IPS DF 4.7 (cell line): ENCODE data around the gene ZNF423.

Experiments
- DNase-seq: peaks from one replicate; pipeline ENCODE4 v3.0.0-alpha.2; 2013; ENCODE audit warnings: low spot score; ENCODE audit errors: extremely low read depth

ZNF423 gene

DNA sequence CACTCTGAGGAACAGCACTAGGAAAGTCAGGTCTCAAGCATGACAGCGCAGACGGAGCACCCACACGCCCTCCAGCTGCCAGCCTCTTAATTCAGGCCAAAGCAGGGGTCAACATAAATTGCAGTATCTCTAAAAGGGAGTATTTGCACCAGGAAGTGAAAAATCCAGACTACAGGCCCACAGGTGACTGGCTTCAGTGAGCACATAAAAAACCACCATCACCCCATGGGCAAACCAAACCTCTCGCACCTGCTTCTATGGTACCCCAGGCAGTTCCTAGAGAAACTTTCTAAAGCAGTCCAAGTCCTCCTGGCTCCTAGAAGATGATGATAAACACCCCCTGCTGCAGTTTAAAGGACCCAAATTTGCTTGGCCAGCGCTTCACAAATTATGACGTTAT is 129.8 kb downstream of the ZNF423 start:
- DNase-seq: no peak

DNA sequence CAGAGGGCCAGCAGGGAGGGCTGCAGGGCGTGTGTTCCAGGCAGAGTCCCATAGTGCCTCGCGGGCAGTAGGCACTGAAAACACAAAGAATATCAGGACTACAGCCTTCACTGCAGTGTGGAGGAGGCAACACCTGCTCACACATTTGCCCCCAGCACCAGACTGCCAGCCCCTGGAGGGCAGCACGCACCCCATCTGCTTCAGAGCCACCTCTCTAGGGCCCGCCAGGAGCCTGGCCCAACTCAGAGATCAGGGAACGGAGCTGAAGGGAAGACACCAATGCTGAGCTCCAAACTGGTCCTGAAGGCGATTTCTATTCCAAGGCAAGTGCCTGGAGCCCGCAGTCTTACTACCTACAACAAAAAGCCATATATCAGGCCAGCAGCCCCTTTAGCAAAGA is 130.3 kb downstream of the ZNF423 start:
- DNase-seq: no peak

DNA sequence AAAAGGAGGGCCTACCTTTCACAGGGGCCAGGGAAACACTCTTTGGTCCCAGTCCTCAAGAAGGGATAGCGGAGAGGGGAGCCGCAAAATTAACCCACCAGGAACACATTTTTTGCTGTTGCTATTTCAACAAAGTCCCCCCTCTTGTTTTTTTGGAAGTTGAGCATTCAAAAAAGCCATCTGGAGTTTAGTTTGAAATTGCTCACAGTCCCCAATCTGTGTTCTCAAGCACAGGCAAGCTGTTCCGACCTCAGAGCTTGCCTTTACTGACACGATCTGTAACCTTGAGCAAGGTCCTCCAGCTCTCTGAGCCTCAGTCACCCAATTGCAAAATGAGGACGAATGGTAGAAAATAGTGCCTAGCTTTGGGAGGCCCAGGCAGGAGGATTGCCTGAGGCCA is 131.1 kb downstream of the ZNF423 start:
- no peak for DNase-seq

DNA sequence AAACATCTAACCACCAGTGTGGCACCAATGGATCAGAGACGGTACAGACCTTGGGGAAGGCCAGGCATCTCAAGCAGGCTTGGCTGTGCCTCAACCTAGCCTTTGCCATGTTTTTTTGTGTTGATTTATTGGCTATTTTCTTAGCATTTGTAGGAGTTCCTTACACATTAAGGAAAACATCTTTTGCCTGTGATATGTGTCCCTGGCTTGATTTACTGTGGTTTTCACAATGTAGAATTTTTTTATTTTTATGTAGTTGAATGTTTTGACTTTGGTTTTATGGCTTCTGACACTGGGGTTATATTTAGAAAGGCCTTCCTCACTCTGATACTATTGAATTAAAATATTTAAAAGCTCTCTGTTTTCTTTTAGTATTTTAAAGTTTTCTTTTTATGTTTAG is 132.6 kb downstream of the ZNF423 start:
- no peak for DNase-seq

DNA sequence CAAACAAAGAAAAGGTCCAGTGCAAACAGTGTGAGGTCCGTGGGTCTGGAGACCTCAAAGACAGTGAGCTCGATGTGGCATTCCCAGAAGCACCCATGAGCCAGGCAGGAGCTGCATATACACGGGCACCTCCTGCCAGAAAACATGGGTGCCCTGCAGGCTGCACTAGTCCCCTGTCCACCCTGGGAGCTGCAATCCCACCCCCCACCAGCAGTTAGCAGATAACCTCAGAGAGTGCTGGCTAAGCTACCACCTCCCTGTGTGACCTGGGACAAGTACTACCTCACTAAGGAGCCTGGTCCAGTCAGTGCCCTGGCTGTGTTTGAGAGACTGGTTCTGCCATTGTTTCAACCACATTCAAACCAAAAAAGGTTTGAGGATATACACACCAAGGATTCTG is 135.7 kb downstream of the ZNF423 start:
- DNase-seq: no peak

DNA sequence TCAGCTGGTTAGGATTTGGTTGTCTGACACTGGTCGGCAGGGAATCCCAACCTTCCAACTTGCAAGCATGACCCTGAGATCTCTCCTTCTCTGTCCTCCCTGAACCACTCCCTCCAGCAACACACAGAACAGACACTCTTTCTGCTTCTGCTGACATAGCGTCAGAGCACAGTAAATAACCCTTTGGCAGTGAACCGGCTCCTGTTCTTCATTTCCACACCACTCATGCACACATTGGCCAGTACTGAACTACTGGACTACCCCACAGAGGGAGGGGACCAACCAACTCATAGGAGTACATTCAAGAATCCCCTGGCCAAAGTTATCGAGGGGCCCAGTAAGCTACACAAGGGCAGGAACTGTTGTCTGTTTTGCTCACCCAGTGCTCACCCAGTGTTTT is 138.2 kb downstream of the ZNF423 start:
- no peak for DNase-seq

DNA sequence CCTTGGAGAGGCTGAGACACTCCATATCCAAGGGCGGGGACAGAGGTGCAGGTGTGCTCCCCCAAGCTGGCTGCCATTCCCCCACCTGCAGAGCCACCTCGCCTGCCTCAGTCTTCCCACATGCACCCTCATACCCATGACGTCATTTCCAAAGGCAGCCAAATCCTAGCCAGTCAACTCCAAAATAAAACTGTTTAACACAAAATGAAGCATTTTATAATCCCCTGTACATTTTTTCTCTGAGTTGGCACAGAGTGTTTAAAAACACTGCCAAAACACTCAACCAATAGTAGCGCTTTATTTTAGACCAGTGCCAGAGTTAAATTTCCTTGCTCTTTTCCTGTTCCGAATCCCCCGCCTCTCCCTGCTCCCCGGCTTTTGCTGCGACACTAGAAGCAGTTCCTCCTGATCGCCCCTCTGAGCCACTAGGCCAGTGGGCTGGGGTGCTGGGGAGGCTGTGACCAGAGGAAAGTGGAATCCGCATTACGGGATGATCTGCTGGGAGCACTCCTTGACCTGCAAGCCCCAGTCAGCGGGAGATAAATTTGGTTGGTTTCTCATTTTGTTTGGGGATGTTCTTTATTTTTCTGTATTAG is 139.5 kb downstream of the ZNF423 start:
- DNase-seq: no peak

DNA sequence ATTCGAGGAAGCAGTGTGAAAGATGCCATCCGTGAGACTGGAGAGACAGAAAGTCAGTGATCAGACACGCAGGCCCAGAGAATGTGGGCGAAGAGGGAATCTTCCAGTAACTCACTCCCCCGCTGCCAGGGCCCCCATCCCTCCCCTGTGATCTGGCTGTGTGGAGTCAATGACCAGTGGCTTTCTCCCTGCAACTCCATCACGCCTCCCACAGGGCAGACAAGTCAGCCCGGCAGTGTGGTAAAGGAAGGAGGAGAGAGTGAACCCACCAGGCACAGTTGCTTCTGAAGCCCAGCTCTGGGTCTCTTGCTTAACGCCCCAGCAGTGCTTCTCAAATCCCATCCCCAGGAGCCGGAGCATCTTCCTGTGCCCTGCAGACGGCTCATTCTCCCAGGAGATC is 142.1 kb downstream of the ZNF423 start:
- no peak for DNase-seq

DNA sequence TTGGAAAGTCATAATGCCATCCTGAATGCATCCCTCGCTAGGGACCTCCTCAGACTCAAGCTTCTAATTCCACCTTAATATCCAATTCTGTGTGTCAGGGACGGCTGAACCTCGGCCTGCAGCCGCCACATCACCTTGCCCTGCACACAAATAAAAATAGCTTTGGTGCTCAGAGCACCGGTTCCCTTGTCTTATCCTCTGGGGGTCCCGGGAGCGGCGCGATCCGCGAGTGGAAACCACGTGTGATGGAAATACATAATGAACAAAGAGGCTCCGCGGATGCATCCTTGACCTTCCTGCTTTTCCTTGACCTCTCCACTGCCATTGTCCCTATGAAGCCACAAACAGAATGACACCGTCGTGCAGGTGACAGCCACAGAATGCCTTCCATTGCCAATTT is 143.4 kb downstream of the ZNF423 start:
- DNase-seq: no peak

DNA sequence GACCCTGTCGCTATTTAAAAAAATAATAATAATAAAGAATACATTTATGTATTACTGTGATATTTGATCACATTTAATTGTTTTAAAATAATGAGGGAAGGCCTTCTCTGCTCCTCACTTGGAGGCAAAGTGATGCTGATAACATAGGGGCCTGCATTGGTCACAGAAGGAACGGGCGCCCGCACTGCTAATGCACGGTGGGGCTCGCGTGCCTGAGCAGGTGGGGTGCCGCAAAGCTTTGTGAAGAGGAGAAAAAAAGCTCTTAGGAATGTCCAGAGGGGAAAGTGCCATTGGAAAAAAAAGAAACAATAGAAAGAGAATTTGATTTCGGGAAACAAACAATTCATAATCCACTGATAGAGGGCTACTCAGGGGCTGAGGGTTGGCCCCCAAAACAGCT is 143.8 kb downstream of the ZNF423 start:
- DNase-seq: no peak

DNA sequence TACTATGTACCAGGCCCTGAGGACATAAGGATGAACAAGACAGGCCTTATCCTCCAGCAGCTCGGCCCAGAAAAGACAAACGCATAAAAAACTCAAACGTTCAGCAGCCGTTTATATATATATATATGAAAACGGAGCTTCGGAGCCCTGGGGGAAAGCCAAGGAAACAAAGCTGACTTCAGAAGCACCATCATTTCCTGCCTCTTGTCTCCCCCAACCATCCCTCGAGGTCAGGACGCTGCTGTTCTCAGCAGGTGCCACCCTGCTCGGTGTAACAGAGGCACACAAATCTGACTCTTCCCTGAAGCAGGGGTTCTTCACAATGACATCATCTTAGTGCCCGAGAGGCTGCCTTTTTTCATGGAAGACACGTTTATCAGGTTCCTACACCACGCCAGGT is 146.9 kb downstream of the ZNF423 start:
- no peak for DNase-seq

DNA sequence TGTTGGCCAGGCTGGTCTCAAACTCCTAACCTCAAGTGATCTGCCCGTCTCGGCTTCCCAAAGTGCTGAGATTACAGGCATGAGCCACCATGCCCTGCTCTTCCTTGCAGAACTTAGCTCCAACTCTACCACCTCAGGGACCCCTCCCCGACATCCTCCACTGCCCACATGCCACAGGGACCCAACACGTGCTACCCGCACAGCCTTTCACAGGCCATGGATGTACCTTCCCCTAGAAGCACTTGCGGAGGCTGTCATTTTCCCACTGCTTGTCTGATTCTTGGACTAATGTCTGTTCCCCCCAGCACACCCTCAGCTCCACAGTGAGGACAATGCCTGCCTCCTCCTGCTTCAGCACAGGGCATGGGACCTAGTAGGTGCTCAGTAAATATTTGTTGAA is 147.4 kb downstream of the ZNF423 start:
- no peak for DNase-seq

DNA sequence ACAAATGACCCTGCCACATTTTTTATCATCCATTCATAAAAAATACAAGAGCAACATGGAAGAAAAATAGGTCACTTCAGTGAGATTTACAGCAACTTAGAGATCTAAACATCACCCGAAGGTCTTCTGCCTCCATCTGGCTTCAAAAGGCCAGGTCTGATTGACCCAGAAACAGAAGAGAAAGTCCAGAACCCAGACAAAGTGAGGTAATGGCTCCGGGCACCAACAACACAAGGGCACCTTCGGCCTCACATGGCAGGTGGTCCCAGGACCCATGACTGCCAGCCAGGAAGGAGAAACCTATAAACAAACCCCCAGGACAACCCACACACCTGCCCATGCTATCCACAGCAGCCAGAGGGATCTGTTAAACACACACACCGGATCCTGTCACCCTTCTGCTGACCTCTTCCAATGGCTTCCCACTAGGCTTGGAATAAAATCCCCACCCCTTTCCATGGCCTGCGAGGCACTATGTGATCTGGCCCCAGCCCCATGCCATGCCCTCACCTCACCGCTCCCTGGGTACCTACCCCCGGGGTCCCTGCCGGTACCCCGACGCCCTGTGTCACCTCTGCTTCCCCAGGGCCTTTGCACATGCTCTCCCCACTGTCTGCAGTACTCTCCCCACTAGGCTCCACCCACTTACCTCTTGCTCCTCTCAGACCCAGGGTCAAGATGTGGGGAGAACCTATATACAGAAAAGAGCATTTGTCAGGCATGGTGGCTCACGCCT is 149.1 kb downstream of the ZNF423 start:
- no peak for DNase-seq

DNA sequence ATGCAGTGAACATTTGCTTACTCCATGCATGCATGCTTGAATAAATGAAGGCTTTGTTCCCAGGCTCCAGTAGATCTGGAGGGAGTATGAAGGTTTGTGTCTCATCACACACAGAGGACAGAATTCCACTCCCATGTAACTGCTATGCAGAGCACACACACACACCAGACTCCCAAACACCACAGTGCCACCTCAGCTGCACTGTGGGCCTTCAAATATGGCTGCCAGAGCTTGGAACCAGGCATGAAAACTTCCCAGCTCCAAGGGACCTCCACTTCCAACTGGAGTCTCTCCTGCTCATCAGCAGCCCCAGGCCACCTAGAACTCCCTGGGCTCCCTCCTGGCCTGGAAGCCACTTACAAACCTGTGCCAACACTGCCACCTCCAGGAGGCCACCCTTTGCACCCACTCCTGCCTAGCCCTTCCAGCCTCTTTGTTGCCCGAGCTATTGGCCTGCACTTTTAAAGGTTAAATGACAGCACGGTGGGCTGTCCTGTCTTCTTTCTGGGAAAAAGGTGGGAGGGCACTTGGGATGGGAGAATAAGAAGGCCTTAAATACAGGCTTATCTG is 151.2 kb downstream of the ZNF423 start:
- DNase-seq: no peak

DNA sequence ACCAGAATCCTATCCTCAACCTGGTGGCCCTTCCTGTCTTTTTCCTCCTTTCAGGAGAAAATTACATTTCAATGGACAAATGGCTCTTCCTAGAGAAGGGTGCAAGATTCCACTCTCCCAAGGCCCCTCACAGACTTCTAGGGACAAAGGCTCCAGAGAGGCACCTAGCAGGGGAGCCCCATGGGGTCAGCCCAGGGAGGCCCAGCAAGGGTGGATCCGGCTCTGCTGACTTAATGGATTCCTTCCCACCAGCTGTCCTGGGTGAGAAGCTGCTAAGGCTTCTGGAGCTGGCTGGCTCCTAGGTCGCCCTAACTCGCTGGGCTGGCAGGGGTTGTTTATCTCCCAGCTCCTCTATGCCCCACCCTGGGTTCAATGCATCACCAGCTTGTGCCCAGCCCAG is 152.4 kb downstream of the ZNF423 start:
- no peak for DNase-seq

DNA sequence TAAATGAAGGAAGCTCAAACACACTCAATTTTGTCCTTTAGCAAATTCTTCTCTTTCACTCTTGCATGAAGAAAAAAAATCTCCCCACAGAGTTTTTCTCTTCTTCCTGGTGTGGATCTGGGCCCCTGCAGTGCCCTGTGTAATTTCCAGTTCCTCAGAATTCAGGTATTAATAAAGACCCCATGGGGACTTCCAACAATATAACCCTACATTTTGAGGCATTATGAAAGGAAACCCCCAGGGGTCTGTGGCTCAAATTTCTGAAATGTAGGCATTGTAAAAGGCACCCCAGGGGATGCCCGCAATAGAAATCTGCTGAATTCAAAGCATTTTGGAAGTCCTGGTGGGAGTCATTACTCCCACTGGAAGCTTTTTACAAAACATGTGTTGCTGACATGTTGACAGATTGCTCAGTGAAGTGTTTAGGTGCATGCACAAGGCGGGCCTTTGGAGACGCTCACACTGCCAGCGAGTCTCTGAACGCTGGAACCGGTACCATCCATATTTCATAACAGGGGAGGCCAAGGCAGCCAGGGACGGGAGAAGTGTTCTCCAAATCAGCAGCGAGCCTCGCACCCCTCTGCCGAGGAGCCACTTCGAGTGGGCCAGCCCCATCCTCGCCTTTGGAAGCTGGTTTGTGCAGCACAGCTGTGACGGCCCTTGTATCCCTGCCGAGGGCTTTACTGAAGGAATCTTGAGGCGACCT is 154.0 kb downstream of the ZNF423 start:
- no peak for DNase-seq

DNA sequence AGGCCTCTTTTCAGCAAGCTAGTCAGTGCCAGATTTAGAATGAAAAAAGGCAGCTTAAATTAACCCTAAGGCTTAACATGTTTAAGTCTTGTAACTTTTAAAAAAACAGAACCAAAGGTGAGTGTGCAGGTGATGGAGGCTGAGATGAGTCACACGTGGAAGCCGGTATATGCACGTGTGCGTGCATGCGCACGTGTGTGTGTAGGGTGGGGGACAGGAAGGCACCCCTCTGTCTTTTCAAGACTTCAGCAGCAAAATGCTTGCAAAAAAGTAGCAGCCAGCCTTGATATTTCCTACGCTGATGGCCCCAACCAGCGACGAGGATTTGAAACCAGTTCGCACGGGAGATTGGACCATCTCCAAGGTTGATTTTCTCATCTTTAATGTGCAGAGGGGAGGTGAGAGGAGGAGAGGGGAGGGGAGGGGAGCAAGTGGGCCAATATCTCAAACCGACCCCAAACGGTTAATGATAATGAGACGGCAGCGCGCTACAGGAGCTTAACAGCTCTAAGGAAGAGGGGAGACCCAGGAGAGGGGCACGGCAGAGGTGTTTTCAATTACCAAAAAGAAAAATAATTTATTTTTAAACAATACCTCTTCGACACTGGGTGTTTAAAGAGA is 154.7 kb downstream of the ZNF423 start:
- DNase-seq: no peak

DNA sequence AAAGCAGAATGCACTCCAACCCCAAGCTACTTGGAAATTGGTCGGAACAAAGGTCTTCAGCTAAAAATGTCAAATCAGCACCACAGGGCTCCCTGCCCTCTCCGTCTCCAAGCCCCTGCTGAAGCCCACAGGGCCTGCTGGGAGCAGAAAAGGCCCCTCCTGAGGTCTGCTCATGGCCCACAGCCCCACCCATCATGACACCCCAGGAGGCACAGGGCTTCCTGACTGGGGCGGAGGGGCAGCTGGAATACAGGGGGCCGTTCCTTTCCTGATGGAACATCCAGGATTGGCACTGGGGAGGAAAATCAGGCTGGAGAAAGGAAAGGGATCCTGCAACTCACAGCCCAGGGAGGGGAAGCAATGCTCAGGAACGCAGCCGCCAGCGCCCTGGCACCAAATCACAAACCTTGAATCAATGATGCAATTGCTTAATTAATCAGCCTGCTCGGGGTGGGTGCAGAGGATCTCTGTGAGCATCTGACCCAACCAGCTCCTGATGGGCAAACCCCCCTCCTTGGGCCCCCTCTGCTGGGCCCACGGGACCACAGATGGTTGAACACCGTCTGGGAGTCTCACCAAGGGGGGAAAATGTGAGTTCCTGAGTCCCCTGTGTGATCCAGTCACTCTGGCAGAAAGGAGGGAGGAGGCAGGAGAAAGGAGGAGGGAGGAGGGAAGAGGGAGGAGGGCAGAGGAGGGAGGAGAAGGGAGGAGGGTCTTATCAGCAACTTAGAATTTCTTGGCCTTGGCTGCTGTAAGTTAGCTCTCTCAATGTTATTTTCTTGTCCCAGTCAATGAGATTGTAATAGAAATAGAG is 155.5 kb downstream of the ZNF423 start:
- DNase-seq: no peak

DNA sequence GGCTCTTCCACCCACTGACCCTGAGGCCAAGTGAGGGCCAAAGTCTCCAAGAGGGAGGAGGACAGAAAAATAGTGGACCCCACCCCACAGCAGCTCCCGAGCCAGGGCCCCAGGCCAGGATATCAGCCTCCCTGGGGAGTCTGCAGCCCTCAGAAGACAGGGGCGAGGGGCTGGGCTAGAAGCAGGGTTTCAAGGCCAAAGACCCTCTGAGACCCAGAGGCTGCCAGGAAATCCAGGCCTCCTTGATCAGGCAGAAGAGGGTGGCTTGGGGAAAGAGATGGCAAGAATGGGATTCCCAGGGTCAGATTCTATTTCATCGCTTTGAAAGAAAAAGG is 156.1 kb downstream of the ZNF423 start:
- no peak for DNase-seq

DNA sequence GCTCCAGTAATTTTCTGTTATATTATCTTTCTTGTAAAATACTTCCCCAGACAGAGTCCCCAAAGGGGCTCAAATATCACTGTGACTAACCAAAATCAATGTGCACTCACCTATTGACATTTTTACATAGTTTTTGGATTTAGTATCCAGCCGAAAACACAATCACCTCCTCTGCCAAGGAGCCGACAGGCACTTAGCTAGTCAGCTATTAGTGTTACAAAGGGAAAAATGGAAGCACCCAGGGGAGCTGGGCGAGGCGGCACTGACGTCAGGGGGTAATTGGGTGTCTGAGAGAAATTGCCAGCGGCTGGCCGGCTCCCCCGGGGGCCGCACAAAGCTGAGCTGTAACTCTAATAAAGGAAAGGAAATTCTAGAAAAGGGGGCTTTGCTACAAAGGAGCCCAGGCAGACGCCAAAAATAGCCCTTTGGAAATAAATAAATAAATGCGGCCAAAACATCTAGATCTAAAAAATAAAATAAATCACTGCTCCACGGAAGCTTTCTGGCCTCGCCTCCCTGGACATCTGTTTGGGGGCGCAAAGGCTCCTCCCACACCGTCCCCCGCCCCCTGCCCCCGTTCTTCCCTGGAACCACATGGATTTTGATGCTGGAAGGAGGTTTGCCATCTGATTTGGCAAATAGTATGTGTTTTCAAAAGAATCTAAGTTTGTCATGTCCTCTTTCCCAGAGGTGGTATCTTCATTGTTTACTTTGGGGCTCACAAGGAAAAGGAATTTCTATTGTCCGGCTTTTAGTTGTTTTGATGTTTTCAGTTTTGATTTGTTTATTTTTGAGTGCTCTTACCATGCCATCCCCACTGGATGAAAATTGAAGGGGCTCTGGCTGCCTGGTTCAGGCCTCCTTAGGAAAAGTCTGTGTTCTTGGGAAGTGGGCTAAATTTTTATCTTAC is 156.7 kb downstream of the ZNF423 start:
- DNase-seq: no peak
